HUDEP-2 (cell line): ENCODE results near the gene TIGD1.
A peak's percentile ranks its signal among the peaks of the same experiment; 100 is the strongest.
"Not testable (repeated sequence)": the region's sequence is repeated elsewhere in the genome, so short reads cannot be mapped to it uniquely, and the experiment has no call there.

Experiments used
- DNase-seq, 76 experiments: peaks; one replicate each; lab custom pipeline; 2025; ENCODE audit not compliant: unreplicated experiment in 76 of 76; lab: John Stamatoyannopoulos, UW

Gene TIGD1

DNA sequence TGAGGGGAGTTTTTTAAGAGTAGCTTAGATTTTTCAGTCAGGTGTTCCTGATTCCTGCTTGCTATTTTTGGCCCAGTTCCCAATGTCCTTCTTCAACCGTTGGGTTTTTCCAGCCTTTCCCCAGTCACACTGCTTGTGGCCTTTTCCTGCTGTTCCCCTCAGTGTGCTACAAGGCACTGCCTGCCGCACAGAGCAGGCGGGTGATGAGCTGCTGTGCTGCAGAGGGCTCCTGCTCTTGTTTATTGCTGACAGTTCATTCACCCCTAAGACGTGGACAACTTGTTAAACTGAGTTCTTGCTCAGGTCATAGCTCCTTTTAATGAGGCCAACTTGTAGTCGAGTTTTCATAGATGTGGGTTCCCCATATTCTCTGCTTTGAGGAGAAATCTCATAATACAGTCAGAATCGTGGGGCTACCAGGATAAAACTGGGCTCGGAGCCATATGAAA is 20.7 kb upstream of the TIGD1 start:
- DNase-seq: no peak

DNA sequence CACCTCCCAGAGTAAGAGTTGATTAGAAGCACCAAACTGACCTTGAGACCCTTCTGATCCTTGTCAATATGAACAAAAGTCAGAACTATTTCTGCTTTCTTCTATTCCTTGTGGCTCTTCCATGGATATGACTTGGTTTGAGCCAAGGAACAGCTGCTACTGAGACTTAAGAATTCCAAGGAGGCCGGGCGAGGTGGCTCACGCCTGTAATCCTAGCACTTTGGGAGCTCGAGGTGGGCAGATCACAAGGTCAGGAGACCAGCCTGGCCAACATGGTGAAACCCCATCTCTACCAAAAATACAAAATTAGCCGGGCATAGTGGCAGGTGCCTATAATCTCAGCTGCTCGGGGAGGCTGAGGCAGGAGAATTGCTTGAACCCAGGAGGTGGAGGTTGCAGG is 20.1 kb upstream of the TIGD1 start:
- not testable (repeated sequence) for DNase-seq

DNA sequence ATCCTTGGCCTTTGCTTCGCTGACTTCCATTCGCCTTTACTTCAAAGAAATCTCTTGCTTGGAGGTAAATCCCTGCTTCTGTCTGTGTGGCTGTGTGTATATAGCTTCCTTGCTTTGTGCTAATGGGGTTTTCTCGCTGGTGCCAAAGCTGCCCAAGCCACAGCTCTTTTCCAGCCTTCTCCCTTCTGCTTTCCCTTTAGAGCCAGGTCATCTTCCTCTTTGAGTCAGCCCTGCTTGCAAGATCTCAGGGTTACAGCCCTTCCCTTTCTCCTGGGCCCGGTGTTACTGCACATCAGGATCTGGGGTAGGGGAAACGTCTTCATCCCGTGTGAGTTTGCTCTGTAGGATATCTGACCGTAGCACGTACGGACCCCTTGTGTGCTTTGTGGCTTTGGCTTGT is 19.2 kb upstream of the TIGD1 start:
- no peak for DNase-seq

DNA sequence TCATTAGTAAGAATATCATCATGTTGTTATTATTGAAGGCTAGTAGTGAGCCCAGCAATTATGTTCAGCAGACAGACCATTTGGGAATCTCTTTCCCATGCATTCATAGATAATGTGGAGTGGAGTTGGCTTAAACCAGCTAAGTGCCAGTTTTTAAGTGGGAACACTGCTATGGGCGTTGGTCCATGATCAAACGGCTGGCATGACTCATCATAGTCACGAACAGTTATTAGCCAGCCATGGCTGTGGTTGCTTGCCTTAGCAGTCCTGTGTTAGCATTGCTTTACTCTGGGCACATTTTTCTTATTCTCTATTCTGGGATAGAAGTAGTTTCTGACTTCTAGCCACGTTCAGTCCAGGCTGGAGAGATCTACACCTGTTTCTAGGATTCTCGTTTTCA is 17.8 kb upstream of the TIGD1 start:
- DNase-seq: peak in 68 of 76 experiments; percentile 9 to 77 (median 44)

- DNase-seq: peak in 7 of 76 experiments; percentile 6 to 56 (median 18)
Observed at GRCh38 chr2:232567721-232568120, 17.4 kb upstream of the TIGD1 start.

- no peak for DNase-seq
Observed at GRCh38 chr2:232563580-232563979, 13.2 kb upstream of the TIGD1 start.

DNA sequence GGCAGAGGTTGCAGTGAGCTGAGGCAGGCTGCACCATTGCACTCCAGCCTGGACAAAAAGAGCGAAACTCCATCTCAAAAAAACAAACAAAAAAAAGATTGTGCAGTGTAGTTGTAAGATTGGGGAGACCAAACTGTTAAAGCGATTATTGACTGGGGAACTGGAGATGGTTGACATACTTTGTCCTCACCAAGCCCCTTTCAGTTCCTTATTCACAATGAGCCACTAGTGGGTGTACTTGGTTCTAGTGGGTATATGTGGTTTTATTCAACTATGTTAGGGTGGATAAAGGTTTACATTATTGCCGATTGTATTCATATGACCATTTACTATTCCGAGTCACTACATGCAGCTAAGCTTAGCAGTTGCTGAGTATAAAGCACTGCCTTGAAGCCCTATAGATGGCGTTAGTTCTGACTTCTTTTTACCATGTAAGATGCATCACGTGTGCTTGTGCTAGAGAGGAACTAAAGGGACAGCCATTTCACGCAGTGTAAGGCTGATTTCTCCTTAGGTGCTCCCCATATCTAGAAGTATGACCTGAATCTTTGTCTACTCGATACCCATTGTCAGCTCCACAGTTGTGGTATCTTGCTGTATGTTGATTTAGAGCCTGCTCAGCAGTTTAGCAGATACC is 12.3 kb upstream of the TIGD1 start:
- no peak for DNase-seq

GRCh38 chr2:232556426-232556825 is 6.1 kb upstream of the TIGD1 start:
- no peak for DNase-seq

GRCh38 chr2:232551776-232552175 is 1.4 kb upstream of the TIGD1 start:
- no peak for DNase-seq

DNA sequence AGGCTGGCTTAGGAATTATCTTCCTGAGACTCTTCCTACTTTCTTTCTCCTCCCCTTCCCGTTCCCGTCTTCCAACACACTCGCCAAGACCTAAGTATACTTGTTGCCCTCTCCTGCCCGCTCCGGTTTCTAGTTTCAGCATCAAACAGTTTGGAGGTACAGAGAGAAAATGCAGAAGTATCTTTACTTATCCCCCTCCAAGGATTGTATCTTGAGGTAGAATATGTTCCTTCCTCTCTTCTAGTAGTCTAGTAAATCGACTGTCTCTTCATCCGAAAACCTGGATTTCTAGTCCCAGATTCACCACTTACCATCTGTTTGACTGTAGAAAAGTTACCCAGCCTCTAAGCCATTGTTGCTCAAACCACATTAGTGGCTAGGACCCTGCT is 887 bp upstream of the TIGD1 start:
- DNase-seq: no peak

DNA sequence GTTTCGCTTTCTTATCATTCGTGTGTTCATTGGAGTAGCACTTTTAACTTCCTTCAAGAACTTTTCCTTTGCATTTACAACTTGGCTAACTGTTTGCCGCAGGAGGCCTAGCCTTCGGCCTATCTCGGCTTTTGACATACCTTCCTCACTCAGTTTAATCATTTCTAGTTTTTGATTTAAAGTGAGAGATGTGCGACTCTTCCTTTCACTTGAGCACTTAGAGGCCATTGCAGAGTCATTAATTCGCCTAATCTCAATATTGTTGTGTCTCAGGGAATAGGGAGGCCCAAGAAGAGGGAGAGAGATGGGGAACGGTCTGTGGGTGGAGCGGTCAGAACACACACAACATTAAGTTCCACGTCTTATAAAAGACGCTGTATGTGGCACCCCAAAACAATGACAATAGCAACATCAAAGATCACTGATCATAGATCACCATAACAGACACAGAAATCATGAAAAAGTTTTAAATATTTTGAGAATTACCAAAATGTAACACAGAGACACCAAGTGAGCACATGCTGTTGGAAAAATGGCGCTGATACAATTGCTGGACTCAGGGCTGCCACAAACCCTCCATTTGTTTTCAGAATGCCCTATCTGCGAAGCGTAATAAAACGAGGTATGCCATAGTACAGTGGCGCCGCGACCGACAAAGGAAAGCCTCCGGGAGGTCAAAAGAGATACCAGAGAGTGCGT is 553 bp downstream of the TIGD1 start:
- DNase-seq: peak in 4 of 76 experiments; percentile 41 to 63 (median 42)

- no peak for DNase-seq
Observed at GRCh38 chr2:232547991-232548390, 2.4 kb downstream of the TIGD1 start.

DNA sequence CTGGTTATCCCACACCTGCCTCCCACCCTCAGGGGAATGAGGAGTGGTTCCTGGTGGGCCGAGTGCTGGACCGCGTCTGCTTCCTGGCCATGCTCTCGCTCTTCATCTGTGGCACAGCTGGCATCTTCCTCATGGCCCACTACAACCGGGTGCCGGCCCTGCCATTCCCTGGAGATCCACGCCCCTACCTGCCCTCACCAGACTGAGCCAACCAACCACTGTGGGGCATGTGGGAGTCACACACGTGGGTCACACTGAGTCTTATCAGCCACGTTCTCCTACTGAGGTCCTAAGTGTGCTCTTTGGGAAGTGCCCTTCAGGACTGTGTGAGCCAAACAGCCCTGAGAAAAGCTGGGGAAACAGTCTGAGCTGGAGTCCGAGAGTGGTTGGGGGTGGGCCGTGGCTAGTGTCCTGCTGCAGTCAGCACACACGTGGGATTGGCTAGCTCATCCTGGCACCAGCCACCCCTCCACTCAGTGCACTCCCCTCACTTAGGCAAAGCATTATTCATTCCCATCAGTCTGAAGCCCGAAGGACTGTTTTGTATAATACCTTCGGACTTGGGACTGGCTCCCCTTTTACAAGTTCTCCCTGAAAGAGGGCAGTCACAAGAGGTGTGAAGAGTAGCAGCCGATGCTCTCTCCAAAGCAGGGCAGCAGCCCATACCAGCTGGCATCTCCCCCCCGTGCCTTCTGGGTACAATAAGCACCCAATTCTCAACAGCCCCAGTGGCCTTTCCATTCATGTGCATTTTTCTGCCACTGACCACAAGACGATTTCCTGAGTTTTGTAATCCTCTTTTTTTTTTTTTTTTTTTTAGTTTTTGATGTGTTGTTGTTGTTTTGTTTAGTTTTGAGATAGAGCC is 4.6 kb downstream of the TIGD1 start:
- peak in 2 of 76 experiments; percentile 7 to 32 for DNase-seq

DNA sequence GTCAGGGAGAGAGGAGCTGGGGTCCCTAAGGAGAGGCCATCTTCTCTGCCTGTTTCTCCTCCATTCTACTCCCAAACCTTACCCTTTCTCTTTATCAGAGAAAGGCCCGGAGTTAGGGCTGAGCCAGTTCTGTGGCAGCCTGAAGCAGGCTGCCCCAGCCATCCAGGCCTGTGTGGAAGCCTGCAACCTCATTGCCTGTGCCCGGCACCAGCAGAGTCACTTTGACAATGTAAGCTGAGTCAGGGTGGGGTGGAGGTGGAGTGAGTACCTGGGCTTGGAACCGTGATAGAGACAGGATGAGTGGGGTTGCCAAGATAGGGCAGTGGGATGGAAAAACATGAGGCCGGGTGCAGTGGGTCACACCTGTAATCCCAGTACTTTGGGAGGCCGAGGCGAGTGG is 5.7 kb downstream of the TIGD1 start:
- no peak for DNase-seq

- no peak for DNase-seq
Observed at GRCh38 chr2:232543928-232544631, 6.3 kb downstream of the TIGD1 start.

DNA sequence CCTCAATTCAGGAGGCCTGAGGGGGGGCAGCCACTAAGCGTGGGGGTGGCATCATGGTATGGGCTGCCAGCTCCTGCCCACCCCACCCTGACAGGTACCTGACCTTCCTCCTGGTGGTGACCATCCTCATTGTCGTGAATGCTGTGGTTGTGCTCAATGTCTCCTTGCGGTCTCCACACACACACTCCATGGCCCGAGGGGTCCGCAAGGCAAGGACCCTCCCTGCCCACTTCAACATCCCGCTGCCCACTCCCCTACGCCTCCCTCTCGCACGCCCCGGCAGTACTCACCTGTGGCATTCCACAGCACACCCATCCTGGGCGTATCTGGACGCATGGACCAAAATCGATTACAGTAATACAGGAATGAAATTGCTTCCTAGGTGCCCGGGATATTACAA is 6.9 kb downstream of the TIGD1 start:
- no peak for DNase-seq

DNA sequence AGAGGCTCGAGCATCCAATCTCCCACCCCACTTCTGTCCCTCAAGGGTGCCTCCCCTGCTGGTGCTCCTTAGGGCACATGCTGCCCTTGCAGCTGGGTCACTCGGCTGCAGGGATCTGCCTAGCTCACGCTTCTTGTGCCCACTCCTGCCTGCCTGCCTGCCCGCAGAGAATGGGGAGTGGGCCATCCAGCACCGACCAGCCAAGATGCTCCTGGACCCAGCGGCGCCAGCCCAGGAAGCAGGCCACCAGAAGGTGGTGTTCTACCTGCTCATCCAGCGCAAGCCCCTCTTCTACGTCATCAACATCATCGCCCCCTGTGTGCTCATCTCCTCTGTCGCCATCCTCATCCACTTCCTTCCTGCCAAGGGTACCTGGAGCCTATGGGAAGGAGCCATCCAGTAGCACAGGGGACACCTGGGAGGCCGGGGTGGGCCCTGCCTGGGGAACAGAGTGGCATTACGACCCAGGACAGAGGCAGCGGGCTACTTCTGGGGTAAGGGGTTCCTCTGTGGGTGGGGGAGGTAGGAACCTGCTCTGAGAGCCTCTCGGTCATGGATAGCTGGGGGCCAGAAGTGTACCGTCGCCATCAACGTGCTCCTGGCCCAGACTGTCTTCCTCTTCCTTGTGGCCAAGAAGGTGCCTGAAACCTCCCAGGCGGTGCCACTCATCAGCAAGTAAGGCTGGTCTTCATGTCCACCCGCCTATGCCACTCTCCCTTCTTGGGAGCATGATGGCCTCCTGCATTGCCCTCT is 7.5 kb downstream of the TIGD1 start:
- DNase-seq: no peak

DNA sequence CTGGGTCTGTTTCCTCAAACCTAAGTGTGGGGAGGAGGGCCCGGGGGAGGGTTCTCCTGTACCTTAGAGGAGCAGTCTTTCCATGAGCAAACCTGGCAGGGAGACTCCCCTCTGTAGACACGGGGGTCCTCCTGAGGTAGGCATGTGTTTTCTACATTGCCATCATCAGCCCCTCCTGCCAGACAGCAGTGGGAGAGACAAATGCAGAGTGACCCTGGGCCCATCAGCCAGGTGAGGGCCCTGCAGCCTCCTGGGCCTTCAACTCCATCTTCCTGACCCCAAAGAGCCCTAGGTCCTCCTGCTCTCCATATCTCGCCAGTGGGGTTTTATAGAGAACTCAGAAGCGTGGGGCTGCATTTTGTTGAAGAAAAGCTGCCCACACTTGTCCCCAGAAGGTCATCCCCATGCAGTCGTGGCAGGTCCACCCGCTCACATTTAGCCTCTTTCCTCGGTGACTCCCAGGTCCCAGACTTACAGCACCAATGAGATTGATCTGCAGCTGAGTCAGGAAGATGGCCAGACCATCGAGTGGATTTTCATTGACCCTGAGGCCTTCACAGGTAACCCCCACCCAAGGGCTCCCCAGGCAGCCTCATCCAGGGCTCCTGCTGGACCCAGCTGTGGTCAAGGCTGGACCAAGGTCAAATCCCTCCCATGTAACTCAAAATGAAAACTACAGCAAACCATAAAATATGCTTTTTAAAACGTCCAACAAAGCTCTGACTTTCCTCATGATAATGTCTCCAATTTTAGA is 8.2 kb downstream of the TIGD1 start:
- no peak for DNase-seq

GRCh38 chr2:232541195-232541960 is 9.0 kb downstream of the TIGD1 start:
- peak in 16 of 76 experiments; percentile 3 to 60 (median 20) for DNase-seq
